GM12878 (cell line): ENCODE results near the gene TBC1D1. TPM values are rescaled to one million over a fixed set of nuclear protein-coding genes. Genes with fewer than 3 reads are reported as not detected.

Experiments
- ATAC-seq: fragments of 200-7000 bp; cut with Tn5 transposase; 3 replicates; pipeline ENCODE4 v1.9.1; 2020; ENCODE audit warnings: mild to moderate bottlenecking, moderate library complexity
- BruUV-seq: library from RNA; stranded (reverse); fragments of 400-500 nt; replicated peaks from 2 replicates; lab custom pipeline; 2021; lab: Mats Ljungman, UMichigan
- CTCF ChIA-PET: fragments of 300-600 bp; sonication (Branson Sonifier 250); formaldehyde crosslinking; extraction: SDS; loops from one replicate; lab custom pipeline; 2021; ENCODE audit warnings: inconsistent platforms; lab: Yijun Ruan, JAX
- POLR2A ChIA-PET: fragments of 350-600 bp; formaldehyde crosslinking; extraction: SDS; loops from one replicate; lab custom pipeline; 2021; ENCODE audit warnings: inconsistent platforms; lab: Charles Lee
- RAD21 ChIA-PET: fragments of 300-600 bp; sonication (Branson Sonifier 250); formaldehyde crosslinking; loops from one replicate; lab custom pipeline; 2023; ENCODE audit warnings: antibody characterized with exemption; ENCODE audit not compliant: unreplicated experiment; lab: Charles Lee
- SMC1A ChIA-PET: fragments of 300-600 bp; sonication (Branson Sonifier 250); formaldehyde crosslinking; loops from one replicate; lab custom pipeline; 2023; ENCODE audit not compliant: unreplicated experiment, uncharacterized antibody; lab: Charles Lee
- DNase-seq: peaks from one replicate; pipeline ENCODE4 v3.0.0-alpha.2; 2011; ENCODE audit warnings: low read depth, low spot score
- FAIRE-seq: peaks from 3 replicates; lab custom pipeline; 2011; peaks lifted over from hg19 to GRCh38; lab: Jason Lieb, UNC
- H2AFZ ChIP-seq: 2 replicates; pipeline ENCODE4 v1.6.0; 2011; ENCODE audit warnings: low read depth, low read length, control low read depth; ENCODE audit not compliant: control insufficient read depth
- H3K27ac ChIP-seq: 2 replicates; pipeline ENCODE4 v1.5.1; 2011; ENCODE audit warnings: control low read depth; ENCODE audit not compliant: control insufficient read depth, insufficient read depth
- H3K27me3 ChIP-seq, 2 experiments: replicated peaks in 1 of 2; 2 replicates each; pipeline versions ENCODE4 v1.6.0 to v1.6.1; 2011; ENCODE audit warnings: low read length in 1 of 2; ENCODE audit not compliant: control insufficient read depth in 2 of 2, insufficient read depth in 2 of 2
- H3K36me3 ChIP-seq, 2 experiments: 2 replicates each; pipeline ENCODE4 v1.5.1; 2011; ENCODE audit warnings: low read length in 1 of 2; ENCODE audit not compliant: control insufficient read depth in 2 of 2, insufficient read depth in 2 of 2
- H3K4me1 ChIP-seq: 2 replicates; pipeline ENCODE4 v1.6.1; 2011; ENCODE audit warnings: mild to moderate bottlenecking, low read length, moderate library complexity, mixed read lengths; ENCODE audit not compliant: control insufficient read depth, insufficient read depth
- H3K4me2 ChIP-seq: 2 replicates; pipeline ENCODE4 v1.6.0; 2011; ENCODE audit warnings: control low read depth; ENCODE audit not compliant: control insufficient read depth, insufficient read depth
- H3K4me3 ChIP-seq: fragments of 200-600 bp; sonication (generic); 2 replicates; pipeline ENCODE4 v1.5.1; 2016
- H3K79me2 ChIP-seq: 2 replicates; pipeline ENCODE4 v1.6.0; 2011; ENCODE audit warnings: low read length; ENCODE audit not compliant: control insufficient read depth, insufficient read depth
- H3K9ac ChIP-seq: 2 replicates; pipeline ENCODE4 v1.8.0; 2011; ENCODE audit warnings: low read length, control low read depth, mixed read lengths; ENCODE audit not compliant: control insufficient read depth, insufficient read depth
- H3K9me3 ChIP-seq: replicated peaks from 3 replicates; pipeline ENCODE4 v1.5.1; 2011; ENCODE audit warnings: mild to moderate bottlenecking, low read length; ENCODE audit not compliant: control insufficient read depth, insufficient read depth
- H4K20me1 ChIP-seq: 2 replicates; pipeline ENCODE4 v1.6.0; 2011; ENCODE audit not compliant: control insufficient read depth, insufficient read depth
- HSF1 ChIP-seq: fragments of 150-350 bp; IDR thresholded peaks from 2 replicates; pipeline ENCODE4 v1.6.1; 2014; ENCODE audit warnings: mild to moderate bottlenecking, low read depth, low read length
- SREBF2 ChIP-seq: IDR thresholded peaks from 2 replicates; pipeline ENCODE4 v1.6.1; 2012; ENCODE audit warnings: mild to moderate bottlenecking, low read length
- SRF ChIP-seq, 2 experiments: IDR thresholded peaks; 2 replicates each; pipeline ENCODE4 v1.6.1; 2011; ENCODE audit warnings: low read depth in 2 of 2, low read length in 2 of 2, mild to moderate bottlenecking in 1 of 2, moderate library complexity in 1 of 2
- WGBS: methylation state at CpG from one replicate; pipeline ENCODE4 v1.1.6; 2016; ENCODE audit warnings: low lambda C conversion rate; ENCODE audit not compliant: insufficient replicate concordance, insufficient coverage; ENCODE audit errors: missing lambda C conversion rate; 5-methylcytosine and 5-hydroxymethylcytosine counted together
- in situ Hi-C: fragments of 300-500 bp; cut with MboI; formaldehyde crosslinking; loops from 9 replicates; pipeline ENCODE4 v1.14.3; 2018; ENCODE audit warnings: mixed read lengths
- intact Hi-C: fragments of 100-400 bp; cut with micrococcal nuclease; formaldehyde crosslinking; loops from one replicate; pipeline ENCODE4 v1.14.2; 2022; ENCODE audit not compliant: unreplicated experiment
- polyA plus RNA-seq, 11 experiments: library from polyadenylated mRNA; depleted of rRNA in 4 of 11; unstranded in 6 of 11; stranded (reverse) in 5 of 11; fragments of >200 nt; fragmentation: Nextera tagmentation in 4 of 11; fragmentation: Illumina TruSeq in 1 of 11; extraction: Ambion mirVana in 4 of 11; extraction: Trizol in 1 of 11; gene quantifications; 1 replicate in 1 of 11; 2 replicates in 10 of 11; pipeline versions ENCODE4 v1.2.1 to v1.2.3, GENCODE V29; 2011 to 2016; ENCODE audit warnings: inconsistent platforms in 2 of 11, missing spikeins in 2 of 11, low read depth in 1 of 11
- total RNA-seq, 4 experiments: library from RNA; depleted of rRNA in 3 of 4; stranded (reverse); fragments of >200 nt in 3 of 4; fragmentation: Illumina TruSeq in 1 of 4; extraction: Trizol in 1 of 4; gene quantifications; 2 replicates each; pipeline versions ENCODE4 v1.2.1 to v1.2.3, GENCODE V29; 2013 to 2021

The TBC1D1 gene
- total and polyA plus RNA-seq, 10 of the 15 experiments (the other 5 are each of a cell fraction or from before 2014, with no cell fraction given): 5.3 to 102 (median 57.8) TPM

- DNase-seq (no peak), FAIRE-seq (no peak), ATAC-seq (no peak)
- 80% methylated on average over 7 of the region's 7 CpGs for WGBS
- ChIA-PET CTCF (interaction anchor here (1.3 to 2.1 kb wide), 2 partner anchors 85 to 180 kb away, joined by 3 to 4 read pairs; no protein-coding TSS in a partner anchor), RAD21 (no interaction called here), SMC1A (interaction anchor here (0.7 to 1.7 kb wide), 3 partner anchors 8 to 29 kb away, joined by 3 to 5 read pairs (median 3); no protein-coding TSS in a partner anchor), POLR2A (interaction anchor here (0.5 to 1.0 kb wide), 2 partner anchors 83 to 155 kb away, joined by 3 read pairs; no protein-coding TSS in a partner anchor)
- no TSS peak for BruUV-seq
- Histone ChIP-seq H3K4me1 (peaks cover 21% of the 10 kb centered on the region), H2AFZ (no peak overlapping the region), H4K20me1 (peaks cover 4% of the 10 kb centered on the region; the same call in 1 of the 2 replicates), H3K9ac (no peak overlapping the region), H3K4me3 (no peak overlapping the region), H3K9me3 (no peaks in the 10 kb centered on the region), H3K36me3 (no peaks in the 10 kb centered on the region), H3K4me2 (peak overlapping the region; percentile 19), H3K79me2 (peaks cover 21% of the 10 kb centered on the region), H3K27me3 (no peaks in the 10 kb centered on the region), H3K27ac (no peak overlapping the region)
- in situ Hi-C loops: no loop called here
- intact Hi-C loops: no loop called here
- TF ChIP-seq SRF (IDR thresholded peaks at IDR 0.05; ENCODE audit: low read depth in 2 of 2, low read length in 2 of 2) (no peak), SREBF2 (no peak), HSF1 (no peak)
Measured at GRCh38 chr4:37981844-37982720, 91.2 kb downstream of the TBC1D1 start.
